Uterus (tissue), 2 donors: ENCODE data around the gene BMP6.

Experiments
- POLR2A ChIP-seq, 2 donors: fragments of 450-650 bp; IDR thresholded peaks; one replicate each; pipeline ENCODE4 v1.6.1; 2016; ENCODE audit warnings: antibody characterized with exemption in 2 of 2, mild to moderate bottlenecking in 1 of 2, moderate library complexity in 1 of 2
- TF ChIP-seq, protein P1 (sequence below), 4 experiments: fragments of 200-600 bp in 2 of 4; fragments of 450-650 bp in 2 of 4; sonication (generic) in 2 of 4; IDR thresholded peaks; one replicate each; pipeline ENCODE4 v1.5.1; 2016 to 2019; ENCODE audit warnings: antibody characterized with exemption in 4 of 4, mild to moderate bottlenecking in 2 of 4, moderate library complexity in 1 of 4

DNA sequence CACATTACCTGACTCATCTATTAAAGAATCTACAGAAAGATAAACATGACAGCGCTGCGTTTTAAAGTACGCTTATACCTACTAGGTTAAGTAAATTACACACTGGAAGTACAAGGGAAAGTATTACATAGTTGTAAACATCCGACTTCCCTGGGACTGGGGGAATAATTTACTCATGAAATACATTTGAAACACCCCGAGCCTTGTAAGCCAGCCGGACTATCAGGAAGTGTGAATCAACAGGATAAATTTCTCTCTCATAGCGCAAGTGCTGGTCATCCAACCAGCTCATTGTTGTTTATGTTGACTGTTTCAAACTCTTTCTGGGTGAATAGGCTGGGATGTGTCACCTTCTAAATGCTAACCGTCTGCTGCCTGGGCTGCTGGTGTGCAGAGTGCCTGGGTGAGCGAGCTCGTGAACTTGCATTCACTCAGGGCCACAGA lies 4.9 kb downstream of the BMP6 start:
- TF ChIP-seq, protein P1, sequence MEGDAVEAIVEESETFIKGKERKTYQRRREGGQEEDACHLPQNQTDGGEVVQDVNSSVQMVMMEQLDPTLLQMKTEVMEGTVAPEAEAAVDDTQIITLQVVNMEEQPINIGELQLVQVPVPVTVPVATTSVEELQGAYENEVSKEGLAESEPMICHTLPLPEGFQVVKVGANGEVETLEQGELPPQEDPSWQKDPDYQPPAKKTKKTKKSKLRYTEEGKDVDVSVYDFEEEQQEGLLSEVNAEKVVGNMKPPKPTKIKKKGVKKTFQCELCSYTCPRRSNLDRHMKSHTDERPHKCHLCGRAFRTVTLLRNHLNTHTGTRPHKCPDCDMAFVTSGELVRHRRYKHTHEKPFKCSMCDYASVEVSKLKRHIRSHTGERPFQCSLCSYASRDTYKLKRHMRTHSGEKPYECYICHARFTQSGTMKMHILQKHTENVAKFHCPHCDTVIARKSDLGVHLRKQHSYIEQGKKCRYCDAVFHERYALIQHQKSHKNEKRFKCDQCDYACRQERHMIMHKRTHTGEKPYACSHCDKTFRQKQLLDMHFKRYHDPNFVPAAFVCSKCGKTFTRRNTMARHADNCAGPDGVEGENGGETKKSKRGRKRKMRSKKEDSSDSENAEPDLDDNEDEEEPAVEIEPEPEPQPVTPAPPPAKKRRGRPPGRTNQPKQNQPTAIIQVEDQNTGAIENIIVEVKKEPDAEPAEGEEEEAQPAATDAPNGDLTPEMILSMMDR (IDR thresholded peaks at IDR 0.05): no peak
- TF ChIP-seq POLR2A (IDR thresholded peaks at IDR 0.05): no peak
